ENCODE data around the gene OGN.
"Not testable (repeated sequence)": the region's sequence is repeated elsewhere in the genome, so short reads cannot be mapped to it uniquely, and the experiment has no call there.

The OGN gene, protein sequence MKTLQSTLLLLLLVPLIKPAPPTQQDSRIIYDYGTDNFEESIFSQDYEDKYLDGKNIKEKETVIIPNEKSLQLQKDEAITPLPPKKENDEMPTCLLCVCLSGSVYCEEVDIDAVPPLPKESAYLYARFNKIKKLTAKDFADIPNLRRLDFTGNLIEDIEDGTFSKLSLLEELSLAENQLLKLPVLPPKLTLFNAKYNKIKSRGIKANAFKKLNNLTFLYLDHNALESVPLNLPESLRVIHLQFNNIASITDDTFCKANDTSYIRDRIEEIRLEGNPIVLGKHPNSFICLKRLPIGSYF

DNA sequence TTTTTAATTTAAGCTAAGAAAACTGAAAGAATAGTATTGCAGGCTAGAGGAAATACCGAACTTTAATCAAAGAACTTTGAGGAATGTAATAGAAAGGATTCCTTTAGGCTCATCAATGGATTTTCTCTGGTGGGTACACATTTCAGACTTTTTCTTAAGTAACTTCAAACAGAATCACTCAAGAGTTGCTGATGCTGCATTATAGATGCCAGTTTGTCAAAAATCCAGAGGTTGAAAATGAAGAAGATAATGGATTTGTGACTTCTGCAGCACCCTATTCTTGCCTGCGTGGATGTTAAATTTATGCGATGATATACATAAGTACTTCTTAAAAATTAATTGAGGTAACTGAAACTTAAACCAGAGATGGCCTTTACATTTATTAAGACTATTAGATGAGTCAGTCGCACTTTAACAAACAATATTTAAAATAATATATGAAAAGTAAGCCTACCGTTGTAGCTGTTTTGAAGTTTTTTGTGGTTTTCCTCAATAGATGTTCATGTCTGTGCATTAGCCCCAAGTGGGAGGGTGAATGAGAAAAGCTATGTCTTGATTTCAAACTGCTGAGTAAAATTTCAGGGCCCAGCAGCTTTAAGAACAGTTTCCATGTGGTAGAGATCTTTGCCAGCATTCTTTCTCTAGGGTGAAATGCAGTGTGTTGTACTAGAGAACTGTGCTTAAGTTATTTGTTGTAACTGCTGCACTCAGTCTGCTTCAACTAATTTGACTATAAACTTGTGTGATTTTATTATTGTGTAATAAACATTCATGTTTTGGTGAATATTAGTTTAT lies at the start of gene OGN:
Gene OGN, minus strand, starts transcription at position 537 of the 795 bp plus-strand sequence. CDS start 1,171 bp downstream, outside the sequence.
- DNase-seq = no peak

DNA sequence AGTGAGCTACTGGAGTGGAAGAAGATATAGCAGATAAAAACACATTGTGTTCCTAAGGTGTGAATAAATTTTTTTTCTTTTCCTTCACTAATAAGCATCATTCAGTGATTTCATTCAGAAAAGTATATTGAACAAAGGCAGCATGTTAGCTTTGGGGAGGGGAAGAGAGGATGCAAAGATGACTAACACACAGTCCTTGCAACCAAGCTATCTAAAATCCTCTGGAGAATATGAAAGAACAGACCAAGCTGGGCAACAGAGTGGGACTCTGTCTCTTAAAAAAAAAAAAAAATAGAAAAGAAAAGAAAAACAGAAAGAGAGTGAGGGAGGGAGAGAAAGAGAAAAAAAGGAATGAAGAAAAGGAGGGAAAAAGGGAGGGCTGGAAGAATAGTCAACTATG lies 42.2 kb upstream of the OGN start:
- no peak for DNase-seq

DNA sequence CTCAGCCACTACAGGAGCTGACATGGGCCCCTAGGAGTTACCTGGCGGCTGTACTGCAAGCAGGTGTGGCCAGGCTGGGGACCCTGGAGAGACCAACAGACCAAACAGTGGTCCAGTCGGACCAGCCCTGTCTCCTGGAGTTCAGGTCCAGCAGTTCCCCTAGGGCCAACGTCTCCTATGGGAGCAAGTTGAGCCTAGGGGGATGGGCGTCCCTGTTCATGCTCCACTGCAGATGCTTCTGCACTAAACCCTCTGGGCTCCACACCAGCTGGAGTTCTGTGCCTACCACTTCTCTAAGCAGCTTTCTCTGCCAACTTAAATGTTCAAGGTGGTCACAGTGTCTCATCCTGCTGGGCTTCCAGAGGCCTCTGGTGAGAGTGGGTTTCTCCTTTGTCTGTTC lies 40.5 kb upstream of the OGN start:
- DNase-seq = no peak

DNA sequence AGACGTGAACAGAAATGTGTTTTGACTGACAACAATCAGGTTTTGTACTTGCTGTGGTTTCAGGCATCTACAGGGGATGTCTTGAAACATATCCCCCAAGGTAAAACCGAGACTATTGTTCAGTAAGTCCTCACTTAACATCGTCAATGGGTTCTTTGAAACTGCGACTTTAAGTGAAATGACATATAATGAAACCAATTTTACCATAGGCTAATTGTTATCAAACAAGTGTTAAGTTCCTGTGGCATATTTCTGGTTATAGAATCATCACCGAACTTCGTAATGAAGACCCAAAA lies 36.3 kb upstream of the OGN start:
- no peak for DNase-seq

DNA sequence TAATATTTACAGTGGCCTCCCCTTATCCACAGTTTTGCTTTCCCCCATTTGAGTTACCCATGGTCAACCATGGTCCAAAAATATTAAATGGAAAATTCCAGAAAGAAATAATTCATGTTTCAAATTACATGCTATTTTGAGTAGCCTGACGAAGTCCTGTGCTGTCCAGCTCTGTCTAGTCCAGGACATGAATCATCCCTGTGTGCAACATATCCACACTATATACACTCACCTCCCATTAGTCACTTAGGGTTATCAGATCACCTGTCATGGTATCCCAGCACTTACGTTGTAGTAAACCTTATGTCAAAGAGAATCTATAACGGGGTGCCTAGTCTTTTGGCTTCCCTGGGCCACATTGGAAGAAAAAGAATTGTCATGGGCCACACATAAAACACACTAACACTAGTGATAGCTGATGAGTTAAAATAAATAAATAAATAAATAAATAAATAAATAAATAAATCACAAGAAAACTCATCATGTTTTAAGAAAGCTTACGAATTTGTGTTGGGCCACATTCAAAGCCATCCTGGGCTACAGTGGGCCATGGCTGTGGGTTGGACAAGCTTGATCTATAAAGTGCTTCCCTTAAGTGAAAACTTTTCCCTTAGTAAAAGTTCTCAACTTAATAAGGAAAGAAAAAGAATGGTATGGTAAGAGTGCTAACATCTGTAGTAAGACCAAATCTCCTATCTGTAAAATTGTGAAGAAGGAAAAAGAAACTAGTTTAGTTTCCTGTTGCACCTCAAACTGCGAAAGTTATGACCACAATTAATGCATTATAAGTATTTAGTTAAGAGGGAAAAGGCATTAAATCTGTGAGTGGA lies 35.8 kb upstream of the OGN start:
- no peak for DNase-seq

DNA sequence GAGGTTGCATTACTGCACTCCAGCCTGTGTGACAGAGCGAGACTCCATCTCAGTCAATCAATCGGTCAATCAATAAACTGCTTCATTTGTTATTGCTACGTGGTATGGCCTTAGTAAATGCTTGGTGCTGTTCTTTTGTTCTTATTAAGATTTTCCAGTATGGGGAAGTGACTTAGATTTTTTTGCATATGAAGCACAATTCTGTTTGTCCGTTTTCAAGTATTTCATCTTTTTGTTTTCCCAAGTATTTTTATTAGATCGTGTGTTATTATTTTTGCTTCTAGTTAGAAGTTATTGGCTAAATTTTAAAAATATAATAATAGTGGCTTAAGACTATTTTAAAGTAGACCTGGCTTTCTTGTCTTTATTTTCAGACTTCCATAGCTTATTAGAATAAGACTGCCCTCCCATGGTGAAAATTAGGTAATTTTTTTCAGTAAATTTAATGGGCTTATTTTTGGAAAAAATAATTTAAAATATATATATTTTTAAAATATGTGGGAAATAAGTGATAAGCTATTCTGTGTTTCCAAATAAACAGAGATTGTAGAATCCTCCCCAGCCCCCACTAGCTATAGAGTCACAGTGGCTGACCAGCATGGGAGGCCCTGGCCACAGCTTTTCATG lies 34.6 kb upstream of the OGN start:
- DNase-seq = no peak

DNA sequence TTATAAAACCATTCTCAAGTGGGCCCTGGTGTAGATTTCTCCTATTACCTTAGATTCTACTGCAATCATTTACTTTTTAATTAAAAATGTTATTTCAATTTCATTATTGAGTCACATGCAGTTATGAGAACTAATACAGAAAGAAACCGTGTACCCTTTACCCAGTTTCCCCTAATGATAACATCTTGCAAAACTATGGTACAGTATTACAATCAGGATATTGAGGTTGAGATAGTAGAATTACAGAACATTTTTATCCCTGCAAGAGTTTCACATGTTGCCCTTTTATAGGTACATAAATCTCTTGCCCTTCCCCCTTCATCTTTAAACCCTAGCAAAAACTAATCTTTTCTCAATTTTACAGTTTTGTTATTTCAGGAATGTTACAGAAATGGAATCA lies 30.9 kb upstream of the OGN start:
- DNase-seq = no peak

DNA sequence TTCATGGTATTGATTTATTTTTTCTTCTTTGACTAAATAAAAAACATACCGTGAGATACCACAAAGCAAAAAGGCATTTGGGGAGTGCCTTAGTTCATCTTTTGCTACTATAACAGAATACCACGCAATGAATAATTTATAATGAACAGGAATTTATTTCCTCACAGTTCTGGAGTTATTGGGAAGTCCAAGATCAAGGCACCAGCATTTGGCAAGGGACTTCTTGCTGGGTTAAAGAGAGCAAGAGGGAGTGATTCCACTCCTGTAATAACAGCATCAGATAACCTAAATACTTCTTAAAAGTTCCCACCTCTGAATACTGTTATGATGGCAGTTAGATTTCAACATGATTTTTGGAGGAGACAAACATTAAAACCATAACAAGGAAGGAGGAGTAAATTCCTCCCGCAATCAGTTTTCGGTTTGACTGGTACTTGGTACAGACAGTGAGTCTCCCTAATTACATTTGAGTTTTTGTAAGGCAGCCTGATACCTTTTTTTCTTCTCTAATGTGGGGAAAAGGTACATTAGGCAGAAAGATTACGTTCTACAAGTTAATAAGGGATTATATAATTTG lies 28.7 kb upstream of the OGN start:
- no peak for DNase-seq

DNA sequence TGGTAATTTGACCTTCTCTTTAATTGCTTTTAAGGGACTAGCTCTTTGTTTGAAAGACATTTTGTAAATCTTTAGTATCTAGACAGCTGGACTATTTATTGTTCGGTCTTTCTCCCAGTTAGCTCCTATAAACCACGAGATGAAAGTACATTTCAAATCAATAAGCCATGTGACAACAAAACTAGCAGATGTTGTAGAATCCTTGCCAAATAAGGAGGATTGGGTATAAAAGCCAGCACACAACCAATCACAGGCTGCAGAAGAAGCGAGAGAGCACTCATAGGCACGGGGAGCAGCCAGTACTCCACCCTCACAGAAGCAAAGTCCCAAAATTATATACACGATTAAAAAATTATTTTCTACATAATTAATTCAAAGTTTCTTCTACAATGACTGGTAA lies 28.0 kb upstream of the OGN start:
- no peak for DNase-seq

DNA sequence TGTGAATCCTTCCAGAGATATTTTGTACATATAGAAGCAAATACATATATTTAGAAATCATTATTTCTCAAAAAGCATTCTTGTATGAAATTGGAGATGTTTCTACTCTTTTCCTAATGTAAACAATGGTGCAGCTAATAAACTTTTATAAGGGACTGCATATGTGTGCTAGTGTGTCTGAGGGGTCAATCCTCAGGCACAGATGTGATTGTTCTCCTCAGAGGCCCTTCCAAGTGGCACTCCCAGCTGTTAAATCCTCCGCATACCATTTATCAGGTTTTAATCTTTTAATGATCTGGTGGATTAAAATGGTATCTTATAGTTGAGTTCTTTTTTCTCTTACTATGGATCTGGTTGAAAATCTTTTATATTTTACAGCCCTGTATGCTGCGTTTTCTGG lies 25.5 kb upstream of the OGN start:
- DNase-seq = no peak

DNA sequence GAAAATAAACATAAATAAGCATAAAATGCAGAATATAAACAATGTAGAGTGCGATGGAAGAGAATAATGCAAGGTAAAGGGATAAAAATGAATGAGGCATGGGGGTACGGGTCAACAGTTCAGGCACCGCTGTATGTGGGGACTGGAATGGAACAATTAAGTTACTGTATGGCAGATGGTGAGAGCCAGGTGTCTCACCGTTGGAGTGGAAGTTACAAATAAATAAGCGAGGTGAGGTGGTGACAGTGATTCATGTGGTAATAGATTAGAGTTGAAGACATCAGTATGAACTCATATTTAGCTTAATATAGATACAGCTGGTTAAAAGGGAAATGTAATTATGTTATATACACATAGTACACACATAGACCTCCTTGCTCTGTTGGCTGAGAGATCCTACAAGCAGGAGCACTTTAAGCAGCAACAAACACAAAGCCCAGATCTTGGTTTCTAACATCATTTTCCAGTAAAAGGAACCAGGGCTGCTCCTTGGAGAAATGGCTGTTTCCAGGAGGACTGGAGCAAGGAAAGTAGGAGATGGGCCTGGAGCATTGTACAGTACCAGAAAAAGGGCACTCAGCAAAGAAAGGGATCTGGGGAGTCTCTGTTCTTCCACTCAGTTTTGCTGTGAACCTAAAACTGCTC lies 22.2 kb upstream of the OGN start:
- no peak for DNase-seq

DNA sequence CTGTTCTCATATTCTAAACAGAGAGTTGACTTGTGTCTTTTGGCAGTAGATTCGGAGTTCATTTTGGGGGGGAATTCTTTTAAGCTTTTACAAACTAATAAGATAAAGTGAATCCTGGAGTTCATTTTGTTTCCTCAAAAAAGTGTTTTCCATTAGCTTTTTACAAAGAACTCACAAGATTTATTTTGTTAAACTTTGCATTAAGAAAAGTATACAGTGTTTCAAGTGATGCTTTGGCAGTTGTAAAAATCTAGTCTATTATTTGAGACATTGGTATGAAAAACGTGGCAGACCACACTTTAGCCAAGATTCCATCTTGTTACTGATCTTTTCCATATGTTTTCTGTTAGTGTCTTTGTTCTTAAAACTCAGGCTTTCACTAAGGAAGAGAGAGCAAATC lies 21.1 kb upstream of the OGN start:
- no peak for DNase-seq

DNA sequence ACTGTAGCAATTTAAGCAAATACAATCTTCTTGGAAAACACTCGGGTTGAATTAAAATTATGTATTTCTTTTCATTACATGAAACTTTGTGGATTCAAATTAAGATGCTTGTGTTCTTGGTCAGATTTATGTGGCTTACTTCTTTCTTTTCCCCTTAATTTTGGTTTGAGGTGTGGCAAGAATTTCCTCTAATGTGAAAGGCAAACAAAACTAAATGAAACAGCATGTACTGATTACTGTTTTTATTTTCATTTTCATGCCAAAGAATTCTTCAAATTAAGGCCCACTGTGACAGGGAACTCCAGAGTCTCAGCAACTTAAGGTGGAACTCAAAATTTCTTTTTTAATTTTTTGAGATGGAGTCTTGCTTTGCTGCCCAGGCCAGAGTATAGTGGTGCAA lies 20.0 kb upstream of the OGN start, which contains the start of gene OMD:
Gene OMD, minus strand, starts transcription at position 132 of the 400 bp plus-strand sequence. CDS start 6,913 bp downstream, outside the sequence.
- no peak for DNase-seq

DNA sequence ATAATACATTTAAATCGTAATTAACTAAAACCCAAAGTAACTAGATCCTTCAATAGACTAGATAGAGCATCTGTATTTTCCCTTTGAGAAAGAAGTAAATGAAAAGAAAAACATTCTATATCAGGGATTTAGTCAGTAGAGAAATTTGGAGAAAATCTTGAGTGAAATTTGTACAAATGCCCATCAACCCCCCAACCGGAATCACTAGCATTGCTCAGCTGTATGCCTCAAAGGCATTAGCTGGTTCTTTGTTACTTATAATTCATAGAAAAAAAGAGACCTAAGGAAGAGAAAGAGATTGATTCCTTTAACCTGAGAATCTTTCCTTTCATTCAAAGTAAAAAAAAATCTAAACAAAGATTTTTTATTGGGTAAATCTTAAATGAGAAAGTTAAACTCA lies 19.2 kb upstream of the OGN start:
- no peak for DNase-seq

DNA sequence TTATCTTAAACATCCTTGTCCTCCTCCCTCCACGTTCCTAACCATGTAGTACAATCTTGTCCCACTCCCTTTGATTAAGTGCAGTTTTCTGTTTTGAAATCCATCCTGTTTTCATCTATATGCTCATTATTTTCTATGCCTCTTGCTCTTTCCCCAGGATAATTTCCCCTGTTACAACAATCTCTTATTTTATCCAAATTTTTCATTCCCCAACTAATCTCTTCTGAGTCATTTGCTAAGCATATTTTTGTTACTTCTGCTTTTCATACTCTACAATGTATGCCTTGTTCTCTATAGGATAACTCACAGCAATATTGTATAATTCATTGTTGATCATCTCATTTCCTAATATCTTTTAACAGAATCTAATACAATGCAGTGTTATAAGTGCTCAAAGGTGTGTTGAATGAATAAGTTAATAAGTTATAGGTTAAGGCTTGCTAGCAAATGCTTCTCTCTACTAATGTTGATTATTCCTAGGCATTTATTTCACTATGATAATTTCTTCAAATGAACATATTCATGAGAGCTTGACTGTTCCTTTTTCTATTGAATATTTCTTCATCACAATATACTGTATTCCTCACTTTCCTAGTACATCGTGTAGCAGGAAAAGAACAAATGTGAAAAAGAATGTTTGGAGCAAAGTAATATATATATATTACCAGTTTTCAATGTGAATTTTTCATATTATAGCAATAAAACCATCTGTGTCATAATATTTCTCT lies 18.4 kb upstream of the OGN start:
- no peak for DNase-seq

DNA sequence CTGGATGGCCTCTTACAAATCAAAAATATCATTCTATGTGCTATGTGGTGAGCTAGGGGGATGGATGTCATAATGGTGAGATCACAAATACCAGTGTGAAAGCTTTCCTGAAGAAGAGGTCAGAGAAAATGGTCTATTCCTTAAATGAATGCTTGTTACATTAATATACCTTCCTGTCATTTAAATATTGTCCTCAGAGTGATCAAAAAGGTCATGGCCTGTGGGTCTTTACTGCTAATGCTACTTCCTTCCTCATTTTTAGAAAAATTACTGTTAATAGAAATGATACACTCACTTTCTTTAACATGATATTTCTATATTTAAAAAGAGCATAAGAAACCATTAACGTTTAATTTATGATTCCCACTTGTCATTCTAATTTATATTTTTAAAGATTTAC lies 10.2 kb upstream of the OGN start:
- DNase-seq = no peak

DNA sequence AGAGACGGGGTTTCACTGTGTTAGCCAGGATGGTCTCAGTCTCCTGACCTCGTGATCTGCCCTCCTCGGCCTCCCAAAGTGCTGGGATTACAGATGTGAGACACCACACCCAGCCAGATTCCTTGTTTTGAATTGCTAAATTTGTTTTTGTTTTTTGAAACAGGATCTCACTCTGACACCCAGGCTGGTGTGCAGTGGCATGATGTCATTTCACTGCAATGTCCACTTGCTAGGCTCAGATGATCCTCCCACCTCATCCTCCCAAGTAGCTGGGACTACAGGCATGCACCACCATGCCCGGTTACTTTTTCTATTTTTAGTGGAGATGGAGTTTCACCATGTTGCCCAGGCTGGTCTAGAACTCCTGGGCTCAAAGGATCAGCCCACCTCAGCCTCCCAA lies 6.8 kb upstream of the OGN start:
- not testable (repeated sequence) for DNase-seq

DNA sequence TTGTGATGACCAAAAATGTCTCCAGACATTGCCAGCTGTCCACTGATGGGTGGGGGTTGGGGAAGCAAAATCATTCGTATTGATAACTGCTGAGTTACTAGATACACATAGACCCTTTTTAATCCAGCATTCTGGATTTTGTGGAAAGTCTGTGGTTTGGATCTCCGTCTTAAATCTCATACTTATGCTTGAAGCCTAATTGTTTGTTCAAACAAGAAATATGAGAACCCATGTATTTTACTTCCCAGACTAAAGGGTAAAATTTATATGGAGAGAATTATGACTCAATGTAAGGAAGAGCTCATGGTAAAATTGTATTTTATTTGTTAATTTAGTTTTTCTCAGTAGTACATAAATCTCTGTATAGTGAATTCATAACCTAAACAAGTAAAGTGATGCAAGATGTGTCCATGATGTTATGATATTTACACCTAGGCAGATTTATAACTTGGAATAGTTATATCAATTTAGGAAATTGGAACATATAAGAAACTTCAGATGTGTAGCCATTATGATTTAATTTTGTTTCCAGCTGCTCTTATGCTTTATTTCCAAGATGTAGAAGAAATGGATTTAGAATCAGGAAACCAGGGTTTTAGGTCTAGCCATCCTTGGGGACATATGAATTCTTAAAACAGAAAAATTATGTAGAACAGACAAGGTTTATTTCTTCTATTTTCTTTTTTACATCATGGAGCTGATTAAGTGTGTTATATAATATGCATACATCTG lies 4.5 kb upstream of the OGN start:
- no peak for DNase-seq

DNA sequence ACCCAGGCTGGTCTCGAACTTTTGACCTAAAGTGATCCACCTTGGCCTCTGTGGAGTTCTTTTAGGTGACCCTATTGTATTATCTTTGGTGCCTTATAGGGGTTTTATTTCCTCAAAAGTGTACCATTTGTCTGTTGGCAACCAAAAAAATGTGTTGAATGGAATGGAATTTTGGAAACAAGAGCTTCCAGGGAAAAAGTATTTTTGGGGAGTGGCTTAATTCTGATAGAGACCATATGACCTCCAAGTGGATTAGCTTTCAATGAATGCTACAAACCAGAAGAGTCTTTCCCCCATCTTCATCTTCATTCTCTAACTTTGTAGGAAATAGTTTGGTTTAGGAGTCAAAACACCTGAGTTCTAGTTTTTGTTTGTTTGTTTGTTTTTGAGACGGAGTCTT lies 3.4 kb upstream of the OGN start:
- no peak for DNase-seq

DNA sequence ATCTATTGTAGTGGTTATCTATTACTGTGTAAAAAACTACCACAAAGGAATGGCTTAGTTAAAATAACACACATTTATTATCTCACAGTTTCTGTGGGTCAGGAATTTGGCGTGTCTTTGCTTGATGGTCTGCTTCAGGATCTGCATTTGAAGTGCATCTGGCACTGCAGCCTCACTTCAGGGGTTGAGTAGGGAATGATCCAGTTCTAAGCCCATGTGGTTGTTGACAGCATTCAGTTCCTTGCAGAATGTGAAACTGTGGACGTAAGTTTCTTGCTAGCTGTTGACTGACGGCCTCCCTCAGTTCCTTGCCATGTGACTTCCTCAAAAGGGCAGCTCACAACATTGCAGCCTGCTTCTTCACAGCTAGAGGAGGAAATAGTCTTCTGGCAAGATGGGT lies 2.1 kb upstream of the OGN start:
- no peak for DNase-seq

DNA sequence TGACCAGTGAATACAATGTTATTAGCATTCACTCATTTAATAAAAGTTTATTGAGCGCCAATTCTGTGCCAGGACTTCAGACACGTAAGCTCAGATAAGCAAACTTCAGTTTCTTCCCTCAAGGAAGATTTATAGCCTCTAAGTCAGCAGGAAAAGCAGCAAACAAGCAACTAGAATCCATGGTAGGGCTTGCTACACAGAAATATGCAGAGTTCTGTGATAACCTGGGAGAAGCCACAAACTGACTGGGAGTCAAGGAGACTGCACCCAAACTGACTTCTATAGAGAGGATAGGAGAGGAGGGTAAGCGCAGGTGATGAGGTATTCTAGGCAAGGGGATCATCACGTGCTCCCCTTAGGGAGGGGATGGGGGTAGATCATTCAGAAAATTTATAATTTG lies 1.4 kb upstream of the OGN start:
- DNase-seq = no peak
